CD4-positive, alpha-beta T cell (primary cell): ENCODE measurements around the gene TAOK3. TPM values are rescaled to one million over a fixed set of nuclear protein-coding genes. Genes with fewer than 3 reads are reported as not detected.

ENCODE experiments used
- ATAC-seq: fragments of 200-7000 bp; cut with Tn5 transposase; one replicate; pipeline ENCODE4 v1.10.0; 2022; ENCODE audit warnings: mild to moderate bottlenecking; ENCODE audit not compliant: poor library complexity
- CTCF ChIA-PET: fragments of 350-600 bp; sonication (Branson Sonifier 250); formaldehyde crosslinking; loops from one replicate; lab custom pipeline; 2021; ENCODE audit warnings: antibody characterized with exemption, inconsistent platforms; lab: Charles Lee
- POLR2A ChIA-PET: fragments of 350-600 bp; sonication (Branson Sonifier 250); formaldehyde crosslinking; loops from one replicate; lab custom pipeline; 2021; ENCODE audit warnings: antibody characterized with exemption, inconsistent platforms; lab: Charles Lee
- DNase-seq, 14 experiments: peaks; one replicate each; pipeline ENCODE4 v3.0.0-alpha.2; 2013 to 2020; ENCODE audit warnings: mixed read lengths in 2 of 14
- H3K27ac ChIP-seq, 2 donors: one replicate each; pipeline versions ENCODE4 v1.5.1 to v1.7.0; 2013; ENCODE audit warnings: low read length in 2 of 2, low read depth in 1 of 2, mild to moderate bottlenecking in 1 of 2
- H3K27me3 ChIP-seq, 2 experiments: 1 replicate in 1 of 2; 2 replicates in 1 of 2; pipeline versions ENCODE4 v1.6.1 to v1.7.0; 2013; ENCODE audit warnings: low read length in 2 of 2, control low read depth in 1 of 2, mild to moderate bottlenecking in 1 of 2, moderate library complexity in 1 of 2; ENCODE audit not compliant: insufficient read depth in 2 of 2, control insufficient read depth in 1 of 2
- H3K36me3 ChIP-seq: one replicate; pipeline ENCODE4 v1.6.1; 2013; ENCODE audit warnings: low read length, control low read depth; ENCODE audit not compliant: insufficient read depth
- H3K4me1 ChIP-seq: one replicate; pipeline ENCODE4 v1.6.1; 2013; ENCODE audit warnings: low read length, control low read depth; ENCODE audit not compliant: insufficient read depth
- H3K4me3 ChIP-seq: one replicate; pipeline ENCODE4 v1.5.1; 2013; ENCODE audit warnings: mild to moderate bottlenecking, low read length, moderate library complexity
- H3K9me3 ChIP-seq, 2 experiments: 1 replicate in 1 of 2; 2 replicates in 1 of 2; pipeline versions ENCODE4 v1.6.1 to v1.7.0; 2013; ENCODE audit warnings: low read length in 2 of 2, mild to moderate bottlenecking in 2 of 2, control low read depth in 1 of 2, moderate library complexity in 1 of 2; ENCODE audit not compliant: control insufficient read depth in 1 of 2, insufficient read depth in 1 of 2
- H3K27ac Mint-ChIP-seq: one replicate; pipeline ENCODE4 v1.8.0; 2020; ENCODE audit warnings: mixed read lengths
- H3K27me3 Mint-ChIP-seq: one replicate; pipeline ENCODE4 v1.8.0; 2021; ENCODE audit warnings: mixed read lengths
- H3K36me3 Mint-ChIP-seq: one replicate; pipeline ENCODE4 v1.8.0; 2021; ENCODE audit warnings: low read depth, mixed read lengths
- H3K4me1 Mint-ChIP-seq: one replicate; pipeline ENCODE4 v1.8.0; 2021; ENCODE audit warnings: low read depth, mixed read lengths
- H3K4me3 Mint-ChIP-seq: one replicate; pipeline ENCODE4 v1.8.0; 2020; ENCODE audit warnings: mild to moderate bottlenecking, mixed read lengths
- H3K9me3 Mint-ChIP-seq: one replicate; pipeline ENCODE4 v1.8.0; 2020; ENCODE audit warnings: mixed read lengths
- CTCF ChIP-seq: fragments of 200-600 bp; IDR thresholded peaks from one replicate; pipeline ENCODE4 v1.8.0; 2022; ENCODE audit warnings: antibody characterized with exemption, mild to moderate bottlenecking
- intact Hi-C, 2 experiments: fragments of 100-400 bp; cut with DNase I in 1 of 2; cut with micrococcal nuclease in 1 of 2; formaldehyde crosslinking; loops; one replicate each; pipeline versions ENCODE4 v1.15.1 to v1.9.0; 2023 to 2025; cut with DNase I, micrococcal nuclease
- total RNA-seq, 174 experiments: library from RNA in 2 of 174; stranded (reverse) in 2 of 174; gene quantifications; one replicate each; pipeline ENCODE4 v1.2.3 and lab custom pipeline; 2021 to 2026

TAOK3 gene
- total RNA-seq, 2 experiments from 2014 or later: 53.5 to 56.6 TPM

GRCh38 chr12:118122264-118122663 lies 250.4 kb downstream of the TAOK3 start:
- ChIA-PET CTCF (no interaction called here), POLR2A (interaction anchor here (1.3 kb wide), 2 partner anchors 61 to 250 kb away, joined by 3 to 4 read pairs; partner anchors contain the start of genes TAOK3 and WSB2)
- Histone ChIP-seq H3K4me1 (peaks cover 6% of the 10 kb centered on the region), H3K9me3 (no peaks in the 10 kb centered on the region), H3K4me3 (no peak overlapping the region), H3K36me3 (no peaks in the 10 kb centered on the region), H3K27me3 (no peaks in the 10 kb centered on the region), H3K27ac (no peak overlapping the region)
- Mint-ChIP-seq H3K4me3 (no peak overlapping the region), H3K27ac (no peak overlapping the region), H3K27me3 (no peaks in the 10 kb centered on the region), H3K9me3 (no peaks in the 10 kb centered on the region), H3K4me1 (peaks cover 11% of the 10 kb centered on the region), H3K36me3 (no peaks in the 10 kb centered on the region)
- no peak for ATAC-seq
- intact Hi-C loops: loop anchor here (5.0 to 10.0 kb wide), 4 partner anchors 105 to 1420 kb away; partner anchors contain the start of genes RFC5 (in 1 of the 2) and SUDS3 (in 1 of the 2)
- DNase-seq: no peak
- no peak for TF ChIP-seq CTCF

- Mint-ChIP-seq H3K4me3 (no peak overlapping the region), H3K4me1 (peaks cover 11% of the 10 kb centered on the region), H3K27me3 (no peaks in the 10 kb centered on the region), H3K9me3 (no peaks in the 10 kb centered on the region), H3K36me3 (no peaks in the 10 kb centered on the region), H3K27ac (peak overlapping the region; percentile 62)
- Histone ChIP-seq H3K36me3 (no peaks in the 10 kb centered on the region), H3K4me1 (peaks cover 6% of the 10 kb centered on the region), H3K27ac (peak overlapping the region in 1 of 2 donors; percentile 6), H3K4me3 (no peak overlapping the region), H3K27me3 (no peaks in the 10 kb centered on the region), H3K9me3 (no peaks in the 10 kb centered on the region)
- CTCF ChIA-PET: interaction anchor here (0.7 to 2.3 kb wide), 5 partner anchors 16 to 255 kb away, joined by 3 to 16 read pairs (median 4); partner anchors contain the start of genes PEBP1 and SUDS3
- TF ChIP-seq CTCF: peak; percentile 82
- intact Hi-C loops: loop anchor here (1.0 to 10.0 kb wide), 6 partner anchors 16 to 1422 kb away; partner anchors contain the start of genes SUDS3 (in 2 of the 2), PEBP1 (in 1 of the 2) and RFC5 (in 1 of the 2)
- peak; percentile 67 for ATAC-seq
- peak; percentile 35 to 81 (median 54) for DNase-seq
- POLR2A ChIA-PET: interaction anchor here (0.9 to 1.7 kb wide), 4 partner anchors 15 to 256 kb away, joined by 3 to 10 read pairs (median 4); partner anchors contain the start of genes PEBP1, SUDS3, TAOK3 and WSB2
These were observed 251.9 kb downstream of the TAOK3 start for GRCh38 chr12:118120579-118121363.

- no peaks in the 10 kb centered on the region for H3K36me3 ChIP-seq
- Mint-ChIP-seq H3K36me3 (no peaks in the 10 kb centered on the region), H3K27me3 (no peaks in the 10 kb centered on the region), H3K9me3 (no peaks in the 10 kb centered on the region), H3K4me3 (no peak overlapping the region), H3K27ac (no peak overlapping the region), H3K4me1 (peaks cover 11% of the 10 kb centered on the region)
- no peaks in the 10 kb centered on the region for H3K9me3 ChIP-seq
- ChIA-PET POLR2A (no interaction called here), CTCF (interaction anchor here (2.3 kb wide), 1 partner anchor 17 kb away, joined by 16 read pairs; the partner anchor contains the start of gene PEBP1)
- no peak for TF ChIP-seq CTCF
- DNase-seq: no peak
- no peaks in the 10 kb centered on the region for H3K27me3 ChIP-seq
- H3K4me3 ChIP-seq: no peak overlapping the region
- intact Hi-C loops: no loop called here
- ATAC-seq: no peak
- H3K4me1 ChIP-seq: peaks cover 6% of the 10 kb centered on the region
- no peak overlapping the region for H3K27ac ChIP-seq
These were observed 253.2 kb downstream of the TAOK3 start for GRCh38 chr12:118119449-118119879.
